Liver (tissue), 3 donors: ENCODE data around the gene PIEZO2.

Experiments used
- HNF4A ChIP-seq, 2 donors: conservative IDR thresholded peaks; 2 replicates each; pipeline ENCODE4 v1.6.1; 2016; ENCODE audit warnings: antibody characterized with exemption in 2 of 2, mild to moderate bottlenecking in 2 of 2
- HNF4G ChIP-seq: IDR thresholded peaks from 2 replicates; pipeline ENCODE4 v1.6.1; 2016; ENCODE audit warnings: antibody characterized with exemption
- RXRA ChIP-seq, 2 donors: IDR thresholded peaks; 2 replicates each; pipeline ENCODE4 v1.6.1; 2017 to 2018; ENCODE audit warnings: antibody characterized with exemption in 2 of 2, mild to moderate bottlenecking in 1 of 2
- TF ChIP-seq, protein P1 (sequence below): fragments of 150-350 bp; IDR thresholded peaks from 2 replicates; pipeline ENCODE4 v1.5.1; 2017; ENCODE audit warnings: improper control_type of control experiment, low read depth, low read length; ENCODE audit not compliant: missing input control
- TF ChIP-seq, protein P2 (sequence below): IDR thresholded peaks from 2 replicates; pipeline ENCODE4 v1.6.1; 2016; ENCODE audit warnings: antibody characterized with exemption
- TF ChIP-seq, protein P3 (sequence below): IDR thresholded peaks from 2 replicates; pipeline ENCODE4 v1.6.1; 2016; ENCODE audit warnings: antibody characterized with exemption
- donor health status: healthy.
- donor health status: healthy.

DNA sequence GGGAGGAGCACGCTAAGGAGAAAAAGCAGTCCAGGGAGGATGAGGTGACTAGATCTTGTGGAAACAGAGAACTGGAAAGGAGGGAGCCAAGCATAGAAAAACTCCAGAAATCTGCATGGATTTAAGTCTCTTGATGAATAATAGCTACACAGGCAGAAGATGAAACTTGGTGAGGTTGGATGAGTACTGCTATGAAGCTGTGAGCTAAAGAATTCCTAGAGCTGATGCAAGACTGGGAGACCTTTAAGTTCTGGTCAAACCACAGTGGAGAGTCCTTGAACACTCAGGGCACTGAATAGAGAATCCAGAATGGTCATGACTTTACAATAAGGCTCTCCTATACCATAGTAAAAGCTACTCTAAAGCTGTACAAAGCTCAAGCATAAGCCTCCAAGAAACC, 18.4 kb upstream of the PIEZO2 start:
- TF ChIP-seq HNF4G (no peak), RXRA (IDR thresholded peaks at IDR 0.05) (no peak), HNF4A (conservative IDR thresholded peaks at IDR 0.05) (no peak)
- TF ChIP-seq, protein P1, sequence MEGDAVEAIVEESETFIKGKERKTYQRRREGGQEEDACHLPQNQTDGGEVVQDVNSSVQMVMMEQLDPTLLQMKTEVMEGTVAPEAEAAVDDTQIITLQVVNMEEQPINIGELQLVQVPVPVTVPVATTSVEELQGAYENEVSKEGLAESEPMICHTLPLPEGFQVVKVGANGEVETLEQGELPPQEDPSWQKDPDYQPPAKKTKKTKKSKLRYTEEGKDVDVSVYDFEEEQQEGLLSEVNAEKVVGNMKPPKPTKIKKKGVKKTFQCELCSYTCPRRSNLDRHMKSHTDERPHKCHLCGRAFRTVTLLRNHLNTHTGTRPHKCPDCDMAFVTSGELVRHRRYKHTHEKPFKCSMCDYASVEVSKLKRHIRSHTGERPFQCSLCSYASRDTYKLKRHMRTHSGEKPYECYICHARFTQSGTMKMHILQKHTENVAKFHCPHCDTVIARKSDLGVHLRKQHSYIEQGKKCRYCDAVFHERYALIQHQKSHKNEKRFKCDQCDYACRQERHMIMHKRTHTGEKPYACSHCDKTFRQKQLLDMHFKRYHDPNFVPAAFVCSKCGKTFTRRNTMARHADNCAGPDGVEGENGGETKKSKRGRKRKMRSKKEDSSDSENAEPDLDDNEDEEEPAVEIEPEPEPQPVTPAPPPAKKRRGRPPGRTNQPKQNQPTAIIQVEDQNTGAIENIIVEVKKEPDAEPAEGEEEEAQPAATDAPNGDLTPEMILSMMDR: no peak
- TF ChIP-seq, protein P2, sequence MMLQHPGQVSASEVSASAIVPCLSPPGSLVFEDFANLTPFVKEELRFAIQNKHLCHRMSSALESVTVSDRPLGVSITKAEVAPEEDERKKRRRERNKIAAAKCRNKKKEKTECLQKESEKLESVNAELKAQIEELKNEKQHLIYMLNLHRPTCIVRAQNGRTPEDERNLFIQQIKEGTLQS: no peak
- TF ChIP-seq, protein P3, sequence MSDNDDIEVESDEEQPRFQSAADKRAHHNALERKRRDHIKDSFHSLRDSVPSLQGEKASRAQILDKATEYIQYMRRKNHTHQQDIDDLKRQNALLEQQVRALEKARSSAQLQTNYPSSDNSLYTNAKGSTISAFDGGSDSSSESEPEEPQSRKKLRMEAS: no peak
